AG20443 (cell line): ENCODE data around the gene LAMB1.
A peak's percentile ranks its signal among the peaks of the same experiment; 100 is the strongest.
"Not testable (repeated sequence)": the region's sequence is repeated elsewhere in the genome, so short reads cannot be mapped to it uniquely, and the experiment has no call there.

Experiments
- DNase-seq: peaks from one replicate; pipeline ENCODE4 v3.0.0; 2012; ENCODE audit warnings: low spot score, mixed read lengths

The LAMB1 gene

DNA sequence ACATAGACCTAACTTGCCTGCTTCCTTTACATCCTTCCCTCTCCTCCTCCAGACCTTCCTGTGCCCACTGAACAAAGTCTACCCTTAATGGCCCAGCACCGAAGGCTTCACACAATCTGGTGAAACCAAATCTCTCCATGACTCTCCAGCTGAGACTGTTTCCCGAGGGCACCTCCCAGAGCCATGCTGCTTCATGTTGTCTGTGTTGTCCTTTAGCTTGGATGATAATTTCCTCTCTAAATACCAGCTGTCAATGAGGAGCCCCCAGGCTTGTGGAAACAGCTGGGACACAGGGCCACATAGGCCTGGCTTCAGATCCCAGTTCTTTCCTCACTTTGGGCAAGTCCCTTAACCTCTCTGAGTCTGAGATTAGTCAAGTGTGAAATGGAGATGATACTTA lies 57.6 kb downstream of the LAMB1 start:
- DNase-seq, result no peak

DNA sequence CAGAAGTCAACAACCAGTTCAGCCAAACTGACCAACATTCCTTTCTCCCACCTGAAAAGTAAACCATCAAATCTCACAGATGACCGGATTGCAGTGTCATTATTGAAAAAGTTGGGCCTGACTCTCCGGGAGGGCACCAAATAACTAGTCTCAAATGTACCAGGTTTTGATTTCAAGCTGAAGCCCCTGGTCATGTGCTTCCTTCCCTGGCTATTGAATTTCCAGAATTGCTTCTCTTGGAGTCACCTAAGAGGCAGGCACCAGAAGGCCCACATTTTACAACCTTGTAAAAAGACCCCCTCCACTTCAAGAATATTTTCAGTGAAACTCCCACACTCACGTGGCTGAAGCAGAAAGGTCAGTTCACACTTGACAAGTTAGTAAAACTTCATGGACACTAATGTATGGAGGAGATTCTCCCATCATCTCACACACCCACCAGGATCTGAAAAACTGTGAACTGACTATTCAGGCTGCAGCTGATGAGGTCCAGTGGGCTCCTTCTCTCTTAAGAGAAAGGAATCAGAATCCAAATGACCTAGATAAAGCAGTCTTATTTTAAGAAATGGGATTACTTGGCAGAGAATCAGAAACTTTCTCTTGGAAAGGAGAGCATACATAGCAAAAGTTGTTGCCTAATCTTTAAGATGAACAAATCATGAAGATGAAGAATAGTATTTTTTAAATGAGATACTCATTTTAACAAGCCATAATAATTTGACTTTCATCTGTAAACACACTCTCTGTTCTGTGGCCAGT lies 58.4 kb downstream of the LAMB1 start:
- DNase-seq, result no peak

GRCh38 chr7:107943018-107943417 lies 59.9 kb downstream of the LAMB1 start:
- DNase-seq, result no peak

DNA sequence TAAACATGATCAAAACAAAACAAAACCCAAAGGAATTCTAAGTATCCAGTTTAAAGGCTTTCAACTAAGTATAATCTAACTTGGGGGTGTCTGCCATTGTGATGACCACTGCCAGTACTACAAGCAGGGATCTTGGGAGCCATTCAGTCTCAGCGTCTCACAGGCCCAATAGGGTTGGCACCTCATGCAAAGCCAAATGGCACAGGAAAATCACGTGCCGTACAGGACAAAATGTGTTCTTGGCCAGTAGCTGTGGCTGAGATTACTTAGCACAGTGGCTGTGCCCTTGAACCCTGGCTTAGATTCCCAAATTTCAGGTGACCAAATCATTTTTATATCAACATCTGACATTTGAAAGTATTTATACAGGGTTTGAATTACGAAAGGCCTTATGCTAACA lies 62.0 kb downstream of the LAMB1 start:
- DNase-seq, result no peak

DNA sequence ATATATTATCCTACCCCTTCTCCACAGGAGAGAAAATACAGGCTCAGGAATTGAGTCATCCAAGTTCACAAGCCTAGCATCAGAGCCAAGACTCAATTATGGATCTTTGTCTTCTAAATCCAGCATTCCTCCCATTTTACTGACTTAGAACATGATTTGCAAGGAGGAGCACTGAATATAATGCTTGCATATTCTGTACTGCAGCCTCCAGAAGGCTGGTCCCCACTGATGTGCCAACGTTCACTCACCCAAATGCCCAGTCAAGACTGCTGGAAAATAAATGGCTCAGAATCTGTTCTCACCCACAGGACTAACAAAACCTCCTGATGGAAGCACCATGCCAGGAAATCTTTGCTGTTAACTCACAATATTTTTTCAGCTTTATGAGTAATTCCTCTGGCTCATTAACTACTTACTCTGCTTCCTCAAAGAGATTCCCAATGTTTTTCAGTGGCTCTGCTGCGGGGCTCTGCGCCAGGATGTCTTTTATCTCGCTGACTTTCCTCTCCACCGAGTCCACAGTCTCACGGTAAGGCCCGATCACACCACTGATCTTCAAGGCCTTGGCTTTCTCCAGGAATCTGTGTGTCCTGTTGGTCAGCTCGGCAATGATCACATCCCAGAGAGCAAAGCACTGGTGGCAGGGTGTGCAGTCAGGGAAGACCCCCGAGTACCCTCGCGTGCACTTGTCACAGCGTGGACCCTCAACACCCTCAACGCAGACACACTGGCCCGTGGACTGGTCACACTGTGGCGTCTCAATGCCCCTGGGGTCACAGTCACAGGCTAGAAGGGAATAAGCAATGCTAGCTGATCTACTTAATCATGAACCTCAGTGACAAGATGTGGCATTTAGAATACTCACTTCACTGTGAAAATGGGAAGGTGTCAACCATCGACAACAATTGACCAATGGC lies 63.1 kb downstream of the LAMB1 start:
- peak; percentile 74 for DNase-seq

GRCh38 chr7:107938456-107939250 lies 64.3 kb downstream of the LAMB1 start:
- no peak for DNase-seq

- DNase-seq, result no peak
These were observed 65.4 kb downstream of the LAMB1 start for GRCh38 chr7:107937531-107937930.

DNA sequence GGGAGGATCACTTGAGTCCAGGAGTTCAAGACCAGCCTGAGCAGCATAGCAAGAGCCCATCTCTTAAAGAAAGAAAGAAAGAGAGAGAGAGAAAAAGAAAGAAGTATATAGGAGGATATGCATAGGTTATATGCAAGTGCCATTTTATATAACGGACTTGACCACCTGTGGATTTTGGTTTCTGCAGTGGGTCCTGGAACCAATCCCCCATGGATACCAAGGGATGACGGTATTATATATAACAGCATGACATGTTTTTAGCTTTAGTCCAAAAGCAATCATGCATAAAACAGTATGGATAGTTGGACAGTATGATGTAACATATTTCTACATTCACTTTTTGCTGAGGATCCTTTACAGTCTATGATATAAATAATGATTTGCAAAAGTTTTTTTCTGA lies 66.6 kb downstream of the LAMB1 start:
- DNase-seq, result no peak

DNA sequence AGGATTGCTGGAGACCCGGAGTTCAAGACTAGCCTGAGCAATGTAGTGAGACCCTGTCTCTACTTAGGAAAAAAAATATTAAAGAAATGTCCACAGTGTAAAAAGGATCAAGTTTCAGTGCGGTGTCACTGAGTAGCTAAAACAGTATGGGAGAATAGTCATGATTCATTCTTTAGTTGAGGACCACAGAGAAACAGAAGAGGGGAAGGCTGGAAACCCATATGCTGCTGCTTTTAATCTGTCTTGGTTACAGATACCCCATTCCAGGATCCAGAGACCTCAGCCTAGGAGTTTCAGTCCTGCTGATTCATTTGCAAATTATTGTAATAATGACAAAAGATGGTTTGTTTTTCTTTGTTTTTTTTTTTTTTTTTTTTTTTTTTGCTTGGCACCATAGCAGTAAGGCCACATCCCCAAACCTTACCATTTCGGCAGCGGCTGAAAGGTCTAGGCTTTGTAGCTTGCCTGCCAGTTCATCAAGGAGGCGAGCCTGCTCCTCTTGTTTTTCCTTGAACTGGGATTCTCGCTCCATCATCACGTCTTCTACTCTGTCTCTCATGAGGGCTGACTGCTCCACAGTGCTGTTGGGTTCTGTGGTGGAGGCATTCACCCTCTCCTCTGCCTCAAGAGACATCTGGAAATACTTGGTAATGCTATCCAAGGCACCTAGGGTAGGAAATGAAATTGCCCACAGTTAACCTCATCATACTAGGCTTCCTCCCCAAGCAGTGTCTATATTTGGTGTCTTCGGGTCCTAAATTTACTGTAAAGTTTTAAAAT lies 67.8 kb downstream of the LAMB1 start:
- peak; percentile 37 for DNase-seq

- no peak for DNase-seq
These were observed 69.5 kb downstream of the LAMB1 start for GRCh38 chr7:107933386-107934013.

DNA sequence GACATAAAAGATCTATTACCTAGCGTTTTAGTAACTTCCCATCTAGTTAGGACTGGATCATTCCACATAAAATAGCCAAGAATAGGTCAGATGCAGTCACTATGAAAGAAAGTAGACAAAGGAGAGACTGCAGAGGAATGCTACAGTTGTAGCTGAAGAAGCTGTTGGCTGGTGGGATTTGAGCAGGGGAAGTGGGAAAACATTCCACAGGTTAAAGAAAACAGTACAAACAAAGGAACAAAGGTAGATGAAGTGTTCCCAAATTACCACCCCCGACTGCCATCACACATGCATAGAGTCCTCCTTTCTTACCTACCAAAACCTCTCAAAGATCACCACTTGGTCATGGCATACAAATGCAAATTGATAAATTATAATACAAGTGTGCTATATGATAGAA lies 70.2 kb downstream of the LAMB1 start:
- DNase-seq, result no peak

GRCh38 chr7:107931740-107932515 lies 71.0 kb downstream of the LAMB1 start:
- no peak for DNase-seq

GRCh38 chr7:107926481-107926880 lies 76.5 kb downstream of the LAMB1 start:
- no peak for DNase-seq

DNA sequence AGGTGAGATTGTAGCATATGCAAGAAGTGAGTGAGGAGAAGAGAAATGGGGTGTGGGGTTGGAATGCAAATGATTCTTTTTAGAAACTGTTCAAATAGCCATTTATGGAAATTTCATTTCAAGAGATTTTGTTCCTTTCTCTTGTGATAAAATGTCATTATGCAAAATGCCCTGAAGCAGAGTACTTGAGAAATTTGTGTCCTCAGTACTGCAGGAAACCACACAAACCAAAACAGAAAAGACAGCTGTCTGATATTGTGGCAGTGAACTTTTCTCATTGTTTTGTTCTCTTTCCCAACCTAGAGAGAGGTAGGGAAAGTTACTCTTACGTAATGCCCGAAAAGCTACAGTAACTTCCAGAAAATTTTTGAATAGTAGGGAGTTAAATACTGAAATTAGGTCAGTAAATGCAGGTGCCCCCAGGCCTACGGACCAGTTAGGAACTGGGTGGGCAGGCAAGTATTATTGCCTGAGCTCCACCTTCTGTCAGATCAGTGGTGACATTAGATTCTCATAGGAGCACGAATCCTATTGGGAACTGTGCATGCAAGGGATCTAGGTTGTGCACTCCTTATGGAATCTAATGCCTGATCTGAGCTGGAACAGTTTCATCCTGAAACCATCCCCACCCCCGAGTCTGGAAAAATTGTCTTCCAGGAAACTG lies 78.0 kb downstream of the LAMB1 start:
- no peak for DNase-seq

DNA sequence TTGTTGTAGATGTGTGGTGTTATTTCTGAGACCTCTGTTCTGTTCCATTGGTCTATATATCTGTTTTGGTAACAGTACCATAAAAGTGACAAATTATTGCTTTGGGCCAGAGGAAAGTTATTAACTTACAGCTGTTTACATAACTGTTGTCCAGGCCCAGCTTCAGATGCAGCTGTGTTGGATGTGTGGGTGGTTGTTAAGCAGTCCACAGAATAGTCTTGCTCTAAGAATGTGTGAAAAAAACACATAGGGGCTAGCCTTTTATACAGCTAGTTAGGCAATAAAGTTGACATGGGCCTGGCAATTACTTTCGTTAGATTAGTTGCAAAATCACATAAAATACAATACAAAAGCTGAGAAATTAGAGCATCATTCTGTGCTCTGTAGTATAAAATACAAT lies 80.1 kb downstream of the LAMB1 start:
- DNase-seq, result no peak

DNA sequence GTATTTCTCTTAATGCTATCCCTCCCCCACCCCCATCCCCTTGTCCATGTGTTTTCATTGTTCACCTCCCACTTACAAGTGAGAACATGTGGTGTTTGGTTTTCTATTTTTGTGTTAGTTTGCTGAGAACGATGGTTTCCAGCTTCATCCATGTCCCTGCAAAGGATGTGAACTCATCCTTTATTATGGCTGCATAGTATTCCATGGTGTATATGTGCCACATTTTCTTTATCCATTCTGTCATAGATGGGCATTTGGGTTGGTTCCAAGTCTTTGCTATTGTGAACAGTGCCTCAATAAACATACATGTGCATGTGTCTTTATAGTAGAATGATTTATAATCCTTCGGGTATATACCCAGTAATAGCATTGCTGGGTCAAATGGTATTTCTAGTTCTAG lies 81.1 kb downstream of the LAMB1 start:
- not testable (repeated sequence) for DNase-seq

GRCh38 chr7:107920048-107920772 lies 82.8 kb downstream of the LAMB1 start:
- DNase-seq, result no peak

DNA sequence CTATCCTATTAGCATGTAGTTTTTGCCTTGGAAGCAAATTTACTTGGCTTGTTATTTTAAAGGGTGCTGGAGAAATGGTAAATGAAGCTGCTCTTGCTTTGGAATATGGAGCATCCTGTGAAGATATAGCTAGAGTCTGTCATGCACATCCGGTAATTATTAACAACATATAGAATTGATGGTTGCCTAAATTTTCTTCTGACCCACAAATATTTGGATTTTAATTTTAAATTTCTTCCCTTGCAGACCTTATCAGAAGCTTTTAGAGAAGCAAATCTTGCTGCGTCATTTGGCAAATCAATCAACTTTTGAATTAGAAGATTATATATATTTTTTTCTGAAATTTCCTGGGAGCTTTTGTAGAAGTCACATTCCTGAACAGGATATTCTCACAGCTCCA lies 84.0 kb downstream of the LAMB1 start:
- DNase-seq, result no peak
